ENCODE measurements around the gene NOL6. TPM values are rescaled to one million over a fixed set of nuclear protein-coding genes. Genes with fewer than 3 reads are reported as not detected.

NOL6 gene
- total RNA-seq, 2 donors from 2014 or later, result 13.9 to 24.9 TPM

- peak in 1 of 2 donors; percentile 2 for ATAC-seq
- intact Hi-C loops (cut with DNase I), result no loop called here
- DNase-seq, result no peak
Measured at GRCh38 chr9:33472881-33473615, 676 bp downstream of the NOL6 start.

DNA sequence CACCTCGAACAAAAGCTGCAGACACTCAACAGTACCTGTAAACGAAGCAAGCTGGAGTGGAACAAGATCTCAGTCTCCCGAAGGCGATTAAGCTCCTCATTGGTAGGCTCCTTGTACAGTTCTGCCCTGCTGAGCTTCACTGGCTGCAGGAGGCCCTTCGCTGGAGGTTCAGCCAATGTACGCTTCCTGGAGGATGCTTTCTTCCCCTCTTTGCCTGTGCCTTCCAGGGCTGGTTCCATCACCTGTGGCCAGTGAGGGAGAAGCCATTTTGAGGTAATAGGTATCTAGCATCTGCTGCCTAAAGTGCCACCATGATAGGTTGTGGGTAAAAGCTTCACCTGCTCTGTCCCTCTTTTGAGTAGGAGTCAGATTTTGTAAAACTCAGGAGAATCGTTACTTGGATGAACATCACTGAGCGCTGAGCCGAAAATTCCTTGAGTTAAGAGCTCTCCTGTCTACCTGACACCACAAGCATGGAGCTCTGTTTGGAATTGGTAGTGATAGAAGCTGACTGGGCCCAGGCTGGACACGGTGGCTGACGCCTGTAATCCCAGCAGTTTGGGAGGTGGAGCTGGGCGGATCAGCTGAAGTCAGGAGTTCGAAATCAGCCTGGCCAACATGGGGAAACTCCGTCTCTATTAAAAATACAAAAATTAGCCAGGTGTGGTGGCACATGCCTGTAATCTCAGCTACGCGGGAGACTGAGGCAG is 1.4 kb downstream of the NOL6 start:
- intact Hi-C loops (cut with DNase I), result no loop called here
- no peak for DNase-seq

DNA sequence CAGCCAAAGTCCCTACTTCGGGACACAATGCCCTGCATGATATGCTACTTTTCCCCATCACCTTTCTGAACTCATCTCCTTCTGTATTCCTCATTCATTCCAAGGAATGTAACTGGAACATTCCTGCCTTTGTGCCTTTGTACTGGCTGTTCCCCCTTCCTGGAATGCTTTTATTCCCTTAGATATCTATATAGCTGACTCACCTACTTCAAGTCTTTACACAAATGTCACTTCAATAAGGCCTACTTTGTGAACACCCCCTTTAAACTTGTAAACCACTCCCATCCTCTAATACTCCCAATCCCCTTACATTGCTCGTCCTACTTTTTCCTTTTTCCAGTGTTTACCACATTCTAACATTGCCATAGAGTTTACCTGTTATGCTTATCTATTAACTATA is 2.4 kb downstream of the NOL6 start:
- DNase-seq, result no peak
- no peak for ATAC-seq
- intact Hi-C loops (cut with DNase I), result no loop called here

More for the DNA sequence above, 1.4 kb downstream of the NOL6 start:
- ATAC-seq, result no peak

DNA sequence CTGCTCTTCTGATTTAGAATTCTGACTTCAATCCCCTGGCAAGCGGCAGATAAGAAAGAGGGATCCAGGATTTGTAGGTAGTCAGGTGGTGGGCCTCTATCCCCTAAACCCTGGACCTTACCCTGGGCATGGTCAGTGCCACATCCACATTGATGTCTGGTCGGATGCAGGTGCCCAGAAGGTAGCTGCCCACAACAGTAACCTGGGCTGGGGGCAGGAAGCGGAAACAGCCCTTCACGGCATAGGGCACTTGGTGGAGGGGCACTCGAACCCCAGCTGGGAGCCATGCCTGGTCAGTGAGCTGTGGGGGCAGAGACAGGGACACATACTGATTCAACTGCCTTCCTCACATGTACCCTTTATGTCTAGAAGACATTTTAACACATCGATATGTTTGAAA is 3.8 kb downstream of the NOL6 start:
- DNase-seq, result no peak
- intact Hi-C loops (cut with DNase I), result loop anchor here in 1 of 2 donors (10.0 kb wide), 1 partner anchor 185 kb away; no protein-coding TSS in a partner anchor

GRCh38 chr9:33468797-33469621 is 4.7 kb downstream of the NOL6 start:
- intact Hi-C loops (cut with DNase I), result loop anchor here in 1 of 2 donors (10.0 kb wide), 1 partner anchor 184 kb away; no protein-coding TSS in a partner anchor
- DNase-seq, result no peak
- no peak for ATAC-seq

More for the DNA sequence above, 3.8 kb downstream of the NOL6 start:
- no peak for ATAC-seq

- DNase-seq (no peak), ATAC-seq (no peak)
- intact Hi-C loops (cut with DNase I), result loop anchor here in 1 of 2 donors (10.0 kb wide), 1 partner anchor 183 kb away; no protein-coding TSS in a partner anchor
Measured at GRCh38 chr9:33468215-33468730, 5.5 kb downstream of the NOL6 start.

DNA sequence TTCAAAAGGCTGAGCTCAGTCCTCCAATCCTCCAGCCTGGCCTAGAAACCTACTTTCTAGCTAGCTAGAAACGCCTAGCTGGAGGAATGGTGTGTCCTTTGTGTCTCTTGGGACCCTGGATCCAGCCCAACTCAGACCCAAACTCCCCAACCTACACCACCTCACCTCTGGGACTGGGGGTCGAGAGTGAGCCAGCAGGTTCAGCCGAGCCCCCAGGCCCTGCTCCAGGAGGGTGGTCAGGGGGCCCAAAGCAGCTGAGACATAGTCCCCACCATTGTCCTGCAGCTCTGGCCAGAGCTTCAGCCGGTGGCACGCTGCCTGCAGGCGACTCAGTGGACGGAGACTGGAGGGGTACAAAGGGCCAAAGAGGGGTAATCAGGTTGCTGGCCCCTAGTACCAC is 6.2 kb downstream of the NOL6 start:
- ATAC-seq (no peak), DNase-seq (no peak)
- intact Hi-C loops (cut with DNase I), result loop anchor here in 1 of 2 donors (10.0 kb wide), 1 partner anchor 183 kb away; no protein-coding TSS in a partner anchor

DNA sequence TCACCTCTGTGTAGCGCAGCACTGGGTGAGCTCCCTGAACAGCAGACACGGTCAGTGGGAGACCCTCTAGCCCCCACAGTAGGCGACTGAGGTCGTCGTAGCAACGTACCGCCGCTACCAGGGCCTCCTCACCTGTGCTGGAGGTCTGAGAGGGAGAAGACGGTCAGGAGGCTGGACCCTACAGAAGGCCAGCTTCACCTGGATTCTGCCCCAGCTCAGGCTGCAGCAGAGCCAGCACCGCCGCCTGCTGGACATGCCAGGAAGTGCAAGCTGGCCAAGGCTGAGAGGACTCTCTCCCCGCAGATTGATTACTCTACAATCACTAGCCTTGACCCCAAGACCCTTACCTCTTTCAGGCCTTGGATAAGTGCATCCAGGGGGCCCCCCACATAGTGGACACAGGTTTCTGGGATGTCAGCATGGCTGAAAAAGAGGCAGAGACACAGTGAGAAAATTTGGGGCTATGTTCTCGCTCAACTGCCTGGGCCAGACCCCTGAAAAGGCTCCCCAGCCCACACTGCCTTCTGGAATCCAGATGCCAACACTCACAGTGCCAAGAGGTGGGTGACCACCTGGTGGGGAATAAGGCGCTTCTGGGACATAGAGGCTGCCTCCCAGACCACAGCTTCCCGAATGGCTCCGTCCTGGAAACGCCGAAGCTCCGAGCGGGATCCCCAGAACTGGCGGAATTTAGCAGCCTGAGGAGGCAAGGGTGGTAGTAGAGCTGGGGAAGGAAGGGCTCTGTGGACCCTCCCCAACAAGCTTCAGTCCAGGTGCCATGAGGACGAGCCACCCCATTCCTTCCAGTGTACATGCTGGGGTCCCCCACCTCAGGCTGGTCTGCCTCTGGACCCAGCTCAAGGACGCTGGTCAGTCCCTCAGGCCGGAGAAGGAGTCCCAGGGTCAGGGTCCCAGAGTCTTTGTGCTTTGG is 6.9 kb downstream of the NOL6 start:
- intact Hi-C loops (cut with DNase I), result loop anchor here in 1 of 2 donors (10.0 kb wide), 1 partner anchor 182 kb away; no protein-coding TSS in a partner anchor
- DNase-seq, result peak; percentile 62
- ATAC-seq, result peak; percentile 59 to 65

GRCh38 chr9:33465596-33466564 is 7.8 kb downstream of the NOL6 start:
- ATAC-seq, result no peak
- no peak for DNase-seq

DNA sequence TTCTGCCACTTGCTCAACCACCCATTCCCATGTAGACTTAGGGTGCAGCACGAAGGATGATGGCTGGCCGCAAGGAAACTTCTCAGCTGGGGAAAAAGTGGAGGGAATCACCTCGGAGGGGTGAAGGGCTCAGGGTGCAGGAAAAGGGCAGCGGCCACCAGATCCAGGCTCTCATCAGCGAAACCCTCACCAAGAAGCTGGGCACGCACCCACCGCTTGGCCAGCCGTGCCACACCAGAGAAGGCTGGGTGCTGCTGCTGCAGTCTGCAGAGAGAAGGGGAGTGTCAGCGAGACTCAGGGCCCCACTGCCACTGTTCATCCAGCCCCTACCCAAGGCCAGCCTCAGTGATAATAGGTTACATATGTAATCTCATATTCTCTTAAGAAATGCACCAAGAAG is 8.6 kb downstream of the NOL6 start:
- DNase-seq, result no peak
- no peak for ATAC-seq
- intact Hi-C loops (cut with DNase I), result loop anchor here in 1 of 2 donors (10.0 kb wide), 1 partner anchor 180 kb away; no protein-coding TSS in a partner anchor

More at GRCh38 chr9:33465596-33466564, 7.8 kb downstream of the NOL6 start:
- intact Hi-C loops (cut with DNase I), result loop anchor here in 1 of 2 donors (10.0 kb wide), 1 partner anchor 181 kb away; no protein-coding TSS in a partner anchor

DNA sequence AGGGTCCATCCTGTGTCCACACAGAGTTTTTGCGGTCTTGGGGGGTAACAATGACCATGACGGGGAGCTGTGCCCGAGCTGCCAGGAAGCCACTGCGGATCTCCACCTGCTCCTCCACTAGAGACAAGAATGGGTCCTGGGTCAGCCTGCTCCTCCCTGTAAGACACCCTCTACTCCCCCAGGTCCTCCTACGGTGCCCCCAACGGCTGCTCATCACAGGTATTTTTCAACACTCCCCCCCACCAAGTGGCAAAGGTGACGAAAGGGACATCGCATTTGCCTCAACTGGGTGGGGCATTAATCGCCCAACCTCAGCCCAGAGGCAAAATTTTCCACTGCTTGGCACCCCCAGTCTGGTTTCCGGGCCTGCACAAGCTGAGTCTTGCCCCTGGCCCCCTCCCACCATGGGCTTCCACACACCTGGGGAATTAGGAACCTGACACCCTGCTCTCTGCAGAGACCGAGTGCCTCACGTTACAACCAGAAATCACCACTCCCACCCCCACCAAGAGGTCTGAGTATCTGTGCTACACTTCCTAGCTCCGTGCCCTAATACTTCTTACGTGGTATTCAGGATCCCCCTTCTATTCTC is 9.6 kb downstream of the NOL6 start:
- DNase-seq (no peak), ATAC-seq (no peak)
- intact Hi-C loops (cut with DNase I), result loop anchor here in 1 of 2 donors (10.0 kb wide), 1 partner anchor 179 kb away; no protein-coding TSS in a partner anchor

DNA sequence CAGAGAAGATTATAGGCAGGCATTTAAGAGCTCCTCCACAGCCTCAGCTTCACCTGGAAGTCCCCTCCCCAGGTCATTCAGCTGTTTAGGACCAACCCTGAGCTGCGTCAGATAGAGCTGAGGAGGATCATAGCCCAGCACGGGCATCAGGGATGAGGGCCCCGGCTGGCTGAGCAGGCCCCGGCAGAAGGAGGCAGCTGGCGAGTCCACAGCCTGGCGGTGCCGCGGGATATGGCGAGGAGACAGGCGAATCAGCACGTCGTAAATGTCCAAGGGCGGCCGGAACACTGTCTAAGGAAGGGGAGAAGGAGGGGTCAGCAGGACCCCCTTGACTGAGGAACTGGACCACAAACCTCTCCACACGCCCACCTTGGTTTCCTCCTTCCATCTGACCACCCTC is 10.6 kb downstream of the NOL6 start:
- intact Hi-C loops (cut with DNase I), result loop anchor here in 1 of 2 donors (10.0 kb wide), 1 partner anchor 178 kb away; no protein-coding TSS in a partner anchor
- no peak for DNase-seq
- ATAC-seq, result no peak

GRCh38 chr9:33461492-33461891 is 12.2 kb downstream of the NOL6 start:
- intact Hi-C loops (cut with DNase I), result loop anchor here in 1 of 2 donors (10.0 kb wide), 1 partner anchor 177 kb away; no protein-coding TSS in a partner anchor
- DNase-seq (no peak), ATAC-seq (no peak)

DNA sequence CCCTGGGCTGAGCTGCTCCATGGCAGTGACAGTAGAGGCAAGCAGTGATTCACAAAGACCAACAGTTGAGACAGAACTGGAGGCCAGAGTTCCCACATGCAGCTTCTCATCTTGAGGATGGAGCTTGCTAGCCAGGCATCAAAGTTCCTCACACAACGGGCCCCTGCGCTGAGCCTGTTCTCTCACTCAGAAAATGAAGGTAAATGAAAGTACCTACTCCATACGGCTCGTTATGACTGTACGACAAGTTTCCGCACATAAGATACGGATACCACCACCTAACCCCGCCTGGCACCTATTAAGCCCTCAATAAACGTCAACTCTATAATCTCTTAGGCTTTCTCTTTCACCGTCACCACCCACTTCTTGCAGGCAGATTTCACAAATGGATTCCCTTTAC is 12.9 kb downstream of the NOL6 start:
- intact Hi-C loops (cut with DNase I), result loop anchor here in 1 of 2 donors (10.0 kb wide), 1 partner anchor 176 kb away; no protein-coding TSS in a partner anchor
- no peak for DNase-seq
- ATAC-seq, result no peak

- DNase-seq (no peak), ATAC-seq (no peak)
- intact Hi-C loops (cut with DNase I), result no loop called here
Measured at GRCh38 chr9:33459115-33459514, 14.6 kb downstream of the NOL6 start.

DNA sequence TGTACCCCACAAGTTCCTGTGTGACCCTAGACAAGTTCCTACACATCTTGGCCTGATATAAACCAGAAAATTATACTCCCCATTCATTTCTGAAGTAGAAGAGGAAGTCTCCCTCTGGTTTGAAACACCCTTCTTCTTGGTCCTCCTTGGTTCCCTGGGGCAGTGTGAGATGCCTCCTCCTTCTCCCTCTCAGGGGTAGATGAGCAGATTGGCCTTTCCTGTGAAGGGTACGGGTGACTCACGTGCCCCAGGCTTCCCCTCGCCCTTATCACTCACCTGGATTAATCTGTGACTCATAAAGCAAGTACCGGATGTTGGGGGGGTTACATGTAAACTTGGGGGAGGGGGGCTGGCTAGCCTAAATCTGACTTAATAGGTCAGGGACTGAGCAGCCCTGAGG is 15.3 kb downstream of the NOL6 start:
- intact Hi-C loops (cut with DNase I), result no loop called here
- peak in 1 of 2 donors; percentile 35 for ATAC-seq
- DNase-seq, result no peak

Data from left cardiac atrium (tissue), 4 donors.